IMR-90 (cell line): Measurements from ENCODE around the gene PKP4. TPM values are rescaled to one million over a fixed set of nuclear protein-coding genes. Genes with fewer than 3 reads are reported as not detected.
"Not testable (repeated sequence)": the region's sequence is repeated elsewhere in the genome, so short reads cannot be mapped to it uniquely, and the experiment has no call there.

Experiments
- ATAC-seq: fragments of 200-7000 bp; cut with Tn5 transposase; 2 replicates; pipeline ENCODE4 v1.9.1; 2020; ENCODE audit warnings: low read depth, mild to moderate bottlenecking, moderate library complexity
- BruUV-seq: library from RNA; stranded (reverse); fragments of 400-500 nt; replicated peaks from 2 replicates; lab custom pipeline; 2021; lab: Mats Ljungman, UMichigan
- CTCF ChIA-PET: fragments of 300-600 bp; formaldehyde crosslinking; extraction: SDS; loops from one replicate; lab custom pipeline; 2021; ENCODE audit warnings: antibody characterized with exemption; lab: Yijun Ruan, JAX
- POLR2A ChIA-PET: fragments of 300-600 bp; sonication (Branson Sonifier 250); formaldehyde crosslinking; loops from one replicate; lab custom pipeline; 2022; ENCODE audit warnings: antibody characterized with exemption; ENCODE audit not compliant: unreplicated experiment; lab: Charles Lee
- DNase-seq: peaks from one replicate; pipeline ENCODE4 v3.0.0; 2013
- H2AFZ ChIP-seq: replicated peaks from 2 replicates; pipeline ENCODE3; 2013; ENCODE audit warnings: low read length, mild to moderate bottlenecking; ENCODE audit not compliant: poor library complexity
- H2AK5ac ChIP-seq: 2 replicates; pipeline ENCODE4 v1.6.1; 2013; ENCODE audit warnings: low read depth, low read length, inconsistent platforms
- H2AK9ac ChIP-seq: replicated peaks from 2 replicates; pipeline ENCODE3; 2013; ENCODE audit warnings: mild to moderate bottlenecking, low read depth, low read length, moderate library complexity; ENCODE audit not compliant: poor library complexity
- H2BK120ac ChIP-seq: 2 replicates; pipeline ENCODE4 v1.6.1; 2013; ENCODE audit warnings: low read depth, low read length, inconsistent platforms
- H2BK15ac ChIP-seq: 3 replicates; pipeline ENCODE4 v1.6.1; 2013; ENCODE audit warnings: low read depth, low read length, inconsistent platforms
- H2BK20ac ChIP-seq: 2 replicates; pipeline ENCODE4 v1.6.1; 2013; ENCODE audit warnings: low read depth, mild to moderate bottlenecking, inconsistent platforms, low read length, moderate library complexity
- H2BK5ac ChIP-seq: 2 replicates; pipeline ENCODE4 v1.6.1; 2013; ENCODE audit warnings: mild to moderate bottlenecking, low read depth, low read length, inconsistent platforms; ENCODE audit not compliant: poor library complexity, severe bottlenecking
- H3K14ac ChIP-seq: replicated peaks from 2 replicates; pipeline ENCODE4 v1.6.1; 2013; ENCODE audit warnings: low read depth, low read length, inconsistent platforms
- H3K18ac ChIP-seq: 2 replicates; pipeline ENCODE4 v1.6.1; 2013; ENCODE audit warnings: low read depth, low read length, control low read depth
- H3K23ac ChIP-seq: 2 replicates; pipeline ENCODE4 v1.6.1; 2013; ENCODE audit warnings: low read depth, low read length, inconsistent platforms
- H3K27ac ChIP-seq: 2 replicates; pipeline ENCODE4 v1.5.1; 2013; ENCODE audit warnings: mild to moderate bottlenecking, control low read depth, low read length; ENCODE audit not compliant: insufficient read depth
- H3K27me3 ChIP-seq: 2 replicates; pipeline ENCODE4 v1.6.1; 2013; ENCODE audit warnings: low read length; ENCODE audit not compliant: control insufficient read depth, insufficient read depth
- H3K36me3 ChIP-seq: 2 replicates; pipeline ENCODE4 v1.6.1; 2013; ENCODE audit warnings: low read length, mixed read lengths; ENCODE audit not compliant: control insufficient read depth, insufficient read depth
- H3K4ac ChIP-seq: 2 replicates; pipeline ENCODE4 v1.6.1; 2013; ENCODE audit warnings: low read depth, low read length, inconsistent platforms
- H3K4me1 ChIP-seq: 2 replicates; pipeline ENCODE4 v1.6.1; 2013; ENCODE audit warnings: low read length, mixed read lengths; ENCODE audit not compliant: control insufficient read depth, insufficient read depth
- H3K4me2 ChIP-seq: 2 replicates; pipeline ENCODE4 v1.6.1; 2013; ENCODE audit warnings: low read depth, mild to moderate bottlenecking, control low read depth, low read length, moderate library complexity
- H3K4me3 ChIP-seq: 2 replicates; pipeline ENCODE4 v1.5.1; 2013; ENCODE audit warnings: low read depth, mild to moderate bottlenecking, control low read depth, low read length, moderate library complexity; ENCODE audit not compliant: insufficient read depth
- H3K56ac ChIP-seq: 2 replicates; pipeline ENCODE4 v1.6.1; 2013; ENCODE audit warnings: low read length, inconsistent platforms; ENCODE audit not compliant: insufficient read depth; ENCODE audit errors: extremely low read depth
- H3K79me1 ChIP-seq, 2 experiments: 2 replicates each; pipeline ENCODE4 v1.6.1; 2013; ENCODE audit warnings: low read length in 2 of 2, inconsistent platforms in 1 of 2, low read depth in 1 of 2
- H3K9ac ChIP-seq: 2 replicates; pipeline ENCODE4 v1.6.1; 2013; ENCODE audit warnings: low read depth, low read length, control low read depth
- H3K9me1 ChIP-seq: 2 replicates; pipeline ENCODE4 v1.6.1; 2013; ENCODE audit warnings: low read length, inconsistent platforms; ENCODE audit not compliant: insufficient read depth
- H3K9me3 ChIP-seq: 2 replicates; pipeline ENCODE4 v1.6.1; 2013; ENCODE audit warnings: low read length; ENCODE audit not compliant: control insufficient read depth, insufficient read depth
- H4K20me1 ChIP-seq: 2 replicates; pipeline ENCODE4 v1.6.1; 2013; ENCODE audit warnings: low read length, inconsistent platforms; ENCODE audit not compliant: insufficient read depth
- H4K5ac ChIP-seq: 2 replicates; pipeline ENCODE4 v1.6.1; 2013; ENCODE audit warnings: mild to moderate bottlenecking, low read depth, low read length, control low read depth
- H4K8ac ChIP-seq, 2 experiments: 2 replicates each; pipeline ENCODE4 v1.6.1; 2013; ENCODE audit warnings: low read depth in 2 of 2, low read length in 2 of 2, control low read depth in 1 of 2, inconsistent platforms in 1 of 2
- H4K91ac ChIP-seq: 2 replicates; pipeline ENCODE4 v1.6.1; 2013; ENCODE audit warnings: low read depth, low read length, inconsistent platforms; ENCODE audit not compliant: insufficient read depth
- WGBS, 2 experiments: methylation state at CpG; one replicate each; pipeline versions ENCODE4 v1.1.5 to v1.1.7; 2013; ENCODE audit warnings: missing lambda C conversion rate in 2 of 2; ENCODE audit not compliant: insufficient read length in 1 of 2; ENCODE audit errors: extremely low coverage in 2 of 2; 5-methylcytosine and 5-hydroxymethylcytosine counted together
- dilution Hi-C: fragments of 300-500 bp; cut with HindIII; formaldehyde crosslinking; loops from one replicate; pipeline ENCODE4 v1.14.3; 2018; ENCODE audit warnings: low sequenced_read_pairs; ENCODE audit not compliant: unreplicated experiment
- in situ Hi-C: fragments of 300-500 bp; cut with MboI; formaldehyde crosslinking; loops from 3 replicates; pipeline ENCODE4 v1.14.3; 2019; ENCODE audit warnings: low sequenced_read_pairs, inconsistent platforms, mixed read lengths
- intact Hi-C: fragments of 100-400 bp; cut with micrococcal nuclease; formaldehyde crosslinking; loops from 2 replicates; pipeline ENCODE4 v1.10.0; 2022
- polyA plus RNA-seq, 3 experiments: library from polyadenylated mRNA; depleted of rRNA; stranded (reverse); fragments of >200 nt; gene quantifications; 2 replicates each; pipeline ENCODE4 v1.2.3, GENCODE V29; 2012; ENCODE audit warnings: low replicate concordance in 1 of 3
- total RNA-seq: library from RNA; depleted of rRNA; stranded (reverse); fragments of >200 nt; gene quantifications from 2 replicates; pipeline ENCODE4 v1.2.3, GENCODE V29; 2012

The PKP4 gene
- total and polyA plus RNA-seq, 2 of the 4 experiments (the other 2 are of a cell fraction): 20.1 to 37.8 TPM

- H3K9me3 ChIP-seq, H2AK5ac ChIP-seq, H3K9me1 ChIP-seq, H3K18ac ChIP-seq, POLR2A ChIA-PET, H3K4me3 ChIP-seq, H3K14ac ChIP-seq, H2BK15ac ChIP-seq, H3K56ac ChIP-seq, H3K9ac ChIP-seq, H3K23ac ChIP-seq, H3K27ac ChIP-seq, DNase-seq, H4K20me1 ChIP-seq, H4K91ac ChIP-seq, H3K4me2 ChIP-seq, CTCF ChIA-PET, ATAC-seq, H2BK20ac ChIP-seq, intact Hi-C loops, H2AFZ ChIP-seq, H3K27me3 ChIP-seq, H4K8ac ChIP-seq, H4K5ac ChIP-seq, H3K79me1 ChIP-seq, H2BK120ac ChIP-seq, H3K4ac ChIP-seq, dilution Hi-C loops, H3K36me3 ChIP-seq, H2BK5ac ChIP-seq, H3K4me1 ChIP-seq, H2AK9ac ChIP-seq, BruUV-seq, in situ Hi-C loops: not testable (repeated sequence)
- WGBS, 2 experiments: 100% methylated on average over 1 of the region's 4 CpGs; no CpG with 5 or more reads in 1 of the 2 experiments
These were observed 17.7 kb upstream of the PKP4 start for GRCh38 chr2:158439062-158439461.
